ENCODE data around the gene TBL1X.

DNA sequence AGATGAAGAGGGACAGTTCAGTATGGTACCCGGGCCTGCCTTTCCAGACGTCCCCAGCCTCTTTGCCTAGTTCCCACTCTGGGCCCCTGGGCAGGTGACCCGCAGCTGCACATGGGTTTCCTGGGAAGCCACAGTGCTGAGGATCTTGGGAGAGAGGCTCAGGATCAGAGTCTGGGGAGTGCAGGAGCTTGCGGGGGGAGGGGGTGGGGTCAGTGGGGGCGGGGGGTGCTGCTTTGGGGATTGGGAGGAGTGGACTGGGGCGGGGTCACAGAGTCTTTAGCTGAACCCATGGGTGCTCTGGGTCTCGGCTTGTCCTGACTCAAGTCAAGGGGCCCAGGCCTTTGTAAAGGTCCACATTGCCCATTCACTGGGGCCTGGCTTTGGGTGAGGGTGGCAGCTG is 63.6 kb downstream of the TBL1X start:
- TF ChIP-seq POLR2A (IDR thresholded peaks at IDR 0.05; ENCODE audit: low read length) (no peak), GATA1 (IDR thresholded peaks at IDR 0.05; ENCODE audit: low read depth, low read length) (no peak)
